Stimulated activated CD4-positive, alpha-beta T cell treated with anti-CD3 and anti-CD28 coated beads, Interleukin-4, amount 100 ng/mL, for 24 hours (primary cell): Measurements from ENCODE around the gene KCTD15.
"Not testable (repeated sequence)": the region's sequence is repeated elsewhere in the genome, so short reads cannot be mapped to it uniquely, and the experiment has no call there.

Source experiments
- DNase-seq: peaks from one replicate; pipeline ENCODE4 v3.0.0-alpha.2; 2020

KCTD15 gene

DNA sequence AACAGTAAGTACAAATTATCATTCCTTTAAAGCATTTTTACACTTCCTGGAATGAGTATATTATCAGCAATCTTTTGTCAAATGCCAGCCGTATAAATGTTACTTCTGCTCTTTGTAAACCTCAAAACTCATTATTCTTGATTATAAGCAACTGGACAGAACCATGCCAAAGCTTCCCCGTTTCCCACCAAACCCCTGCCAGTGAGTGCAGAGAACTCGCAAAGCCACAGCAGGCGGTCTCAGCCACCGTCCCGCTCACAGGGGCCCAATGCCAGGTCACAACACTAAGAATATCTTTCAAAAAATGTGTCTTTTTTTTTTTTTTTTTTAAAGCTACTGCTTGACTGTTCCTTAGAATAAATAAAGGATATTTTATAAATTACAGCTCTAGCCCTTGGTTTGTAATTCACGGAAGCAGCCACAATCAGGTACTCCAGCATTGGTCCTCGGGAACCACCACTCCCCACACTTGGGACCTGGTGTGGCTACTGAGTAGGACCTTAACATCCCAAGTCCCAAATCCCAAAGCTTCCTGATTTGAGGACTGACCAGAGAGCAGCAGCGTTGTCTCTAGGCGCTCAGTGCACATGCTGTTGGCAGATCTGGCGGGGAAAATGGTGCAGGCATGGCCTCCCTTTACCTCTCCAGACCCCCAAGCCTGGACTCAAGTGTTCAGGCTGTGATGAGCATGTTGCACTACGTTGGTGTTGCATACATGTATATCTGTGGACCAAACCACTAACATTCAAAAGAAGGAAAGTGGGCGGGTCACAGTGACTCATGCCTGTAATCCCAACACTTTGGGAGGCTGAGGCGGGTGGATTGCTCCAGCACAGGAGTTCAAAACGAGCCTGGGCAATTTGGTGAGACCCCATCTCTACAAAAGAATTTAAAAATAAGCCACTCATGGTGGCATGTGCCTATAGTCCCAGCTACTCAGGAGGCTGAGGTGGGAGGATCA is 19.0 kb downstream of the KCTD15 start:
- DNase-seq: no peak

DNA sequence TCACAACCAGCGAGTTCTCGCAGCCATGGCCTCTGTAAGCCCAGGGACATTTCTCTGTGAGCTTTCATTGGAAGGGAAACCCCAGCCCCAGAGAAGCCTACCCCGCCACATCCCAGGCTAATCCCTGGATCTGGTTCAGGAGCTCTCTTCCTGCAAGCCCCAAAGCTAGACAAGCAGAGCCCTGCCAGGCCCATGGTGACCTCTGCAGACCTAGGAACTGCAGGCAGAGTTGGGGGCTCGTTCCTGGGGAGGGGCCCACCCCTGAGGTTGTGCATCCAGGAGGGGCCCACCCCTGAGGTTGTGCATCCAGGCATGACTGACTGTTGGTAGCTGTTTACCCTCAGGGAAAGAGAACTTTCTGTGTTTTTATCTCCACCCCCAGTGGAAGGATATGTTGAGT is 21.7 kb downstream of the KCTD15 start:
- no peak for DNase-seq

DNA sequence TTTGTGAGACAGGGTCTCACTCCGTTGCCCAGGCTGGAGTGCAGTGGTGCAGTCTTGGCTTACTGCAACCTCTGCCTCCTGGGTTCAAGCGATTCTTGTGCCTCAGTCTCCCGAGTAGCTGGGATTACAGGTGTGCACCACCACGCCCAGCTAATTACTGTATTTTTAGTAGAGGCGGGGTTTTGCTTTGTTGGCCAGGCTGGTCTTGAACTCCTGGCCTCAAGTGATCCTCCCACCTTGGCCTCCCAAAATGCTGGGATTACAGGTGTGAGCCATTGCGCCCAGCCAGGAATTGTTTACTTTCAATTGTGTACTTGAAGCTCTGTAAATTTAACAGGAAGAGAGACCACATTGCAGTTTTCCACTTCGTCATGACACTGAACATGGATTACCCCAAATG is 22.4 kb downstream of the KCTD15 start:
- not testable (repeated sequence) for DNase-seq

DNA sequence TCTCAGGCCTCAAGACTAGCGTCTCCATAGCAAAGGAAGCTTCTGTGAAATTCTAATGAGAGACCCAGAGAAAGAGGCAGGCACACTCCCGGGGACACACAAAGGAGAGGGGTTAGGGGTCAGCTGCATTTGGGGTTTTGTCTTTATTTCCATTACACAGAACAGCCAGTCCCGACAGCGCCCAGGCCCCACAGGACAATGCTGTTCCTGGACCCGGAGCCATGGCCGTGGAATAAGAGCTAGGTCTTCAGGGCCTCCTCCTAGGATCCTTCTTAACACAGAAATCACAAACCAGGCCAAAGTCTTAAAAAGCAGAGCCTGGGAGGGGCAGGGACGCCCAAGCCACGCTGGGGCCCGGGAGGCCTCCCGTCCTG is 22.8 kb downstream of the KCTD15 start:
- DNase-seq: no peak

DNA sequence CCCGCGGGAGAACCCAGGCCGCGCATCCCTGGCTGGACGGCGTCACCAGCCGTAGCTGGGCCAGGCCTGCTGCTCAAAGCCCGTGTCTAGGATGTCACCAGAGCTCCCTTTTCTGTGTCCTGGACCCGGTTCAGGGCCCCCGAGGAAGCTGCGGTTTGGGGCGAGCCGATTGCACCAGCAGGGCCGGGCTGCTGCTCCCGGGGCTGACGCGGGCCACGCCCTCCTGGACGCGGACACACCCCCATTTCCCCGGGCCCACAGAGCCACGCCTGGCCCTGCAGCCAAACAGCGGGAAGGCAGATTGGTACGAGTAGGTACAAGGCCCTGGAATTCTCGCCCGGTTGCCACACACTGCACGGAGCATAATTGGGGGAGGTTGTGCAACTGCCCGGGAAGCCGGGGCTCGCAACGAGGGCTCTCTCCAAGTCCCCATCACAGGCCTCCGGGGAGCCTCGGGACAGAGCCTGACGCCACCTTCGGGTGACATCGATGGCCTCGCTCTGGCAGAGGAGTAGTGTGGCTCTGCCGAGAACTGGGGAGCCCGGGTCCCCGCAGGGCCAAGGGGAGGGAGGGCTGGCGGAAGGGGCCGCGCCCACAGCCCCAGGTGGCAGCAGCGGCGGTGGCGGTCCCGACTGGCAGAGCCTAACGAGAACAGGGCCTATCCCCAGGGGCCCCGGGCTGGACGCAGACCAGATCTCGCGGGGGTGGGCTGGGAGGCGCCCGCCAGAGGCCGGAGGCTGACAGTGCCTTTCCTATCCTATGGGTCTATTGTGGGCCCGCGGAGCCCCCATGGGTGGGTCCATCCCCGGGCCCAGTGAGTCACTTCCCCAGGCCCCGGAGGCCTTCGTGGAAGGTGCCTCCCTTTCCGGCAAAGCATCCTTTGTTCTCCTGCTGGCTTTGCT is 23.5 kb downstream of the KCTD15 start:
- DNase-seq: peak; percentile 62

DNA sequence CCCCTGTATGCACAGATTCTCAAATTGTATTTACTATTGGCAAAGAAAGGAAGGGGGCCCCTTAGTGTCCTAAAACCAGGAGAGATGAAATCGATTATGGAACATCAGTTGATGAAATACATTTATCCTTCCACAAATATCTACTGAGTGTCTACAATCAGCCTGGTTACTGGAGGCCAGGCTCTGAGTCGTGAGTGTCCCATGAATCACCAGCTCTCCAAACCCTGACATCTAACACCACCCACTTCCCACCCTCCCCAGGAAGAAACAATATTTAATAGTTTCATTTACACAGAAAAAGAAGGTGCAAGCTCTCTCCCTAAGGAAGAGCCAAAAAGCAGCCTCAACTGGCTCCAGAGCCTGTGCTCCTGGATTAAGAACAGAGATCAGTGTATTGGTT is 25.2 kb downstream of the KCTD15 start:
- no peak for DNase-seq

DNA sequence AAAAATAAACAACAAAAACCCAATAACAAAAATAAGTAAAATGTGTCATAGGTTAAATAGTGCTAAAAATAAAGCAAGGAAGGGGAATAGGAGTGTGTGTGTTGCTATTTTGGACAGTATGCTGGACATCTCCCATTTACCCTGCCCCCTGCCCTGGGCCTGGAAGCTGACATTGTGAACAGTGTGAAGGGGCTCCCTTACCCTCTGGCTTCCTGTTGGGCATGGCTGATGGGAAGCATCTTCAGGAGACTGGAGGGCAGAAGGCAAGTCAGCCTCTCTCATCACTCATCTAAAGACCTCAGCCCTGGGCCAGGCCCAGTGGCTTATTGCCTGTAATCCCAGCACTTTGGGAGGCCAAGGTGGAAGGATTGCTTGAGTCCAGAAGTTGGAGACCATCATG is 26.7 kb downstream of the KCTD15 start:
- no peak for DNase-seq

DNA sequence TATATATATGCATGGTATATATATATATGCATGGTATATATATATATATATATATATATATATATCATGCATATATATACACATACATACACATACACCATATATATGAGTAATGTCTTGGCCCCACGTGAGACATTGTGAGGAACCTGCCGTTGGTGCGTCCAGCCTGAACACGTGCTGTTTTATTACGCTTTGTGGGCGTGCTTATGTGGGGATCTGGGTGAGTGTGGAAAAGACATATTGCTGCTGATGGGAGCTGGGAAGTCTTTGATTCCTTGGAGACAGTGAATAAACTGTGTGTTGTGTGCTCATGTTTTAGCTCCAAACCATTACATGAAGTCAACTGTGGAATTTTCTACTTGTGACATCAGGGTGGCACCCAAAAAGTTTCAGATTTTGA is 28.9 kb downstream of the KCTD15 start:
- DNase-seq: no peak

DNA sequence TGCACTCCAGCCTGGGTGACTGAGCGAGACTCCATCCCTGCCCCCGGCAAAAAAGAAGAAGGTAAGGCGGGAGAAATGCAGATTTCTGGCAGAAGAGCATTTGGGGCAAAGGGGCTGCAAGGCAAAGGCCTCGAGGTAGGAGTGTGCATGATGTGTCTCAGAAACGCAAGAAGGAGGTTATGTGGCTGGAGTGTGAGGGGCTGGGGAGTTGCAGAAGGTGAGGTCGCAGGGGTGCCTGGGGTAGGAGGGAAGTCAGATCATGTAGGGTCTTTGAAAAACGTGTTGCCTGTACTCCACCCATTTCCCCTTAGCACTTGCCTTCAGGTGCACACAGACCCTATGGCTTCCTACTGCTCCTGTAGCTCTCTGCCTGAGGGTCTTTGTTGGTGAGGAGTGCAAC is 29.9 kb downstream of the KCTD15 start:
- no peak for DNase-seq

DNA sequence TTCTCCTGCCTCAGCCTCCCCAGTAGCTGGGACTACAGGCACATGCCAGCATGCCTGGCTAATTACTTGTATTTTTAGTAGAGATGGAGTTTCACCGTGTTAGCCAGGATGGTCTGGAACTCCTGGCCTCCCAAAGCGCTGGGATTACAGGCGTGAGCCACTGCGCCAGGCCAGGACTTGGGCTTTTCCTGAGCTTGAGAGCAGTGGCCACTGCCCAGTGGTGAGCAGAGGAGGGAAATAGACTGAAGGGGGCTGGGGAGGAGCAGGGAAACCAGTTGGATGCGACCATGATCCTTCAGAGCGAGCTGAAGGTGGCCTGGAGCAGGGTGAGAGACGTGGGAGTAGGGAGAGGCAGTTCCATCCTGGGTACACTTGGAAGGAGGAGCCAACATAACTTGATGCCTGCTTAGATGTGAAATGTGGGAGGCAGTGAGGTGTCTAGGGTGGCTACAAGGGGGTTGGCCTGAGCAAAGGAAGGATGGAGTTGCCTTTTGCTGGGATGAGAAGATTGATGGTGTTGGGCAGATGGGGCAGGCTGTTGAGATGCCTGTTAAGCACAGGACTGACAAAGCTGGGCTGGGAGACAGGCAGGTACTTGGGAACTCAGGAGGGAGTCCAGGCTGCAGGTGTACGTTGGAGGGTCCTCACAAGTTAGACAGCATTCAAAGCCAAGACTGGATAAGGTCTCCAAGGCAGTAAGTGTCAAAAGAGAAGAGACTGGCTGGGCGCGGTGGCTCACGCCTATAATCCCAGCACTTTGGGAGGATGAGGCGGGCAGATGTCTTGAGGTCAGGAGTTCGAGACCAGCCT is 31.8 kb downstream of the KCTD15 start:
- DNase-seq: no peak

DNA sequence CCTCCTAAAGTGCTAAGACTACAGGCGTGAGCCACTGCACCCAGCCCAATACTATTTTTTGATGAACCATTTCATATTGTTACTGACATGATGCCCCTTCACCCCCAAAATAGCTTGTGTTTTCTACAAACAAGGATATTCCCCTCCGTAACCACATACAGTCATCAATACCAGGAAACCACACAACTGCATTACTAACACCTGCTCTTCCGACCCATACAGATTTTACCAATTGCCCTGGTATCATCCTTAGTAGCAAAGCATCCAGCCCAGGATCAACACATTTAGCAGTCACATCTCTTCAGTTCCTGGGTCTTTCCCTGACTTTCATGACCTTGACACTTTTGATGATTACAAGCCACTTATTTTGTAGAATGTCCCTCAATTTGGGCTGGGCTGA is 33.6 kb downstream of the KCTD15 start:
- no peak for DNase-seq

DNA sequence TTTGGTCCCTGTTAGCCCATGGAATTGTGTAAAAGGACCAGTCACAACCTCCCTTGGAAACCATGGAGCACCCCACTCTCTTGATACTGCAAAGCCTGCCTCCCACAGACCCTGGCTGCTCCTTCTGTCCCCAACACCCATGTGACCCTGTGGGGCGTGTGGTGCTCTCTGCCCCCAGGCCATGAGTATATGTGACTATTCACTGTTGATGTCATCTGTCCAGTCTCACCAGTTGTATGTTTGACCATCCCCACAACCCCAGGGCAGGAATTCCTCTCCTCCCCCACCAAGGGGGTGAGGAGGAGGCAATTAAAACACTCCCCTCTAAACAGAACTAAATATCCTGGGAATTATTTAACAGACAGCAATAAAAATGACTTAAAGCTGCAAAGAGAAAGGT is 35.2 kb downstream of the KCTD15 start:
- no peak for DNase-seq

DNA sequence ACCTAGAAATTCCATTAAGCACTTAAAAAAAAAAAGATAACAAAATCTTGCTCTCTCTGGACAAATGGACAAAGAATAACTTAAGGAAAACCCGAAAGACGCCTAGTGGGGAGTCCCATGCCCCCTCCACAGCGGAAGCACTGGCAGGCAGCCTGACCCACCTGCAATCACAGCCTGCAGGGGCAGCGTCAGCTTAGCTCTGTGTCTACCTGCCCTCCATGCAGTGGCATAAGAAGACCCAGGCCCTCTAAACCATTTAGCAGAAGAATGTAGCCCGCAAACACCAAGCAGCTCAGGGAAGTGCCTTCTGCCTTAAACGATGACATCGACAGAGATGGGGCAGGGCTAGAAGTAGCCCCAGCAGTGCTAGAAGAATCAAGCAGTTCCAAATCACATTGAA is 36.0 kb downstream of the KCTD15 start:
- DNase-seq: no peak

DNA sequence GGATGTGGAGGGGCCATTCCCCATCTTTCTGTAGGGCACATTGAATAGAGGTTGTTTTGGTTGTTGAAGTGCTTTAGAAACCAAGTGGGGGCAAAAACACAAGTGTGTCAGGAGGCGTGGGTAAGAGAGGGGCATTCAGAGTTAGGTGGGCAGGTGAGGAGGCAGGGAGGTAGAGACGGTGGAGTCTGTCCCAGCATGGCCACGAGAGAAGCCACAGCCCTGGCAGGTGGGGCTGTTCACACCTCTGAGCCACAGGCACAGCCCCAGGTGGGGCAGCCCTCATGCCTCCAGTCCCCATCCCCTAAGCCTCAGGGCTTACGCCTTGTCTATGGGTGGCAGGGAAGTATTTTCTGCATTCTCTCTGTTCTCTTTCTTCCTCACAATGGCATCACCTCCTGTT is 43.7 kb downstream of the KCTD15 start:
- no peak for DNase-seq

DNA sequence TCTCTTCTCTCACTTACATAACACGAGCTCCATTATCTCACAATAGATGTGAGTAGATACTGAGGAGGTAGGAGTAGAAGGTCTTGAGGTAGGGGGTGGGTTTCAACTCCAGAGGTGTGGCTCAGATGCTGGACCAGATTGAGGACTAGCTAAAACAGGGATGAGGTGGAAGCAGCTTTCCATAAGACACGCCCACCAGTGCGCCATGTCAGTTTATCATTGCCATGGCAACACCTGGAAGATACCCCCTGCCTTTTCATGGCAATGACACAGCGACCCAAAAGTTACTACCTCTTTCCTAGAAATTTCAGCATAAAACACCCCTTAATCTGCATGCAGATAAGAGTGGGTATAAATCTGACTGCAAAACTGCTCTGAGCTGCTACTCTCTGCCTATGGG is 44.1 kb downstream of the KCTD15 start:
- DNase-seq: no peak

DNA sequence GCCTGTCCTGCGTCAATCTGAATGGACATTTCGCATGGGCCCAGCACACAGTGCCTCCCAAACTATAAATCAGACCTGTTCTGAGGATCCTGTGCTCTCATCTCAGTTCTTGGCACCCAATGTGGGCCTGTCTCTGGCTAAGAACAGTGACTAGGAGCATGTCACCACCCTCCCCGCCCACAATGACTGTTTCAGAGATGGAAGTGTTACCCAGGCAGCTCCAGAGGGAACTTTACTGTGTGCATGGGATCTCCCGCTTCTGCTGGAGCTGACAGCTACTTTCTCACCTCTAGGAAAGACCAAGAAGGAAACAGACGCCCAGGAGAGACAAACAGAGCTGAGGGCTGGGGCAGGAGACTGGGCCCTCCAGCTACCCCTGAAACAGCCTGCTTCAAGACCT is 45.0 kb downstream of the KCTD15 start:
- no peak for DNase-seq

DNA sequence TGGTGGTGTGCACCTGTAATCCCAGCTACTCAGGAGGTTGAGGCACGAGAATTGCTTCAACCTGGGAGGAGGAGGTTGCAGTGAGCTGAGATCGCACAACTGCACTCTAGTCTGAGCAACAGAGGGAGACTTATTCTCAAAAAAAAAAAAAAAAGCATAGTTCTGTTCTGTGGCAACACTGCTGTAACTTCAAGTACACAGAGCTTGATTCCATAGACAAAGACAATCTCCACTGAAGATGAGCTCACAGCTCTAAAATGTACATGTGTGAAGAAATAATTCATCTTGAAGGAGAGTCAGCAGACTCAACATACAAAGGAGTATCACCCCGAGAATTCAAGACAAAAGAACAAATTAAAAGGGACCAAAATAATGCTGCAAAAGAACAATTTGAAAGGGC is 47.8 kb downstream of the KCTD15 start:
- DNase-seq: no peak

DNA sequence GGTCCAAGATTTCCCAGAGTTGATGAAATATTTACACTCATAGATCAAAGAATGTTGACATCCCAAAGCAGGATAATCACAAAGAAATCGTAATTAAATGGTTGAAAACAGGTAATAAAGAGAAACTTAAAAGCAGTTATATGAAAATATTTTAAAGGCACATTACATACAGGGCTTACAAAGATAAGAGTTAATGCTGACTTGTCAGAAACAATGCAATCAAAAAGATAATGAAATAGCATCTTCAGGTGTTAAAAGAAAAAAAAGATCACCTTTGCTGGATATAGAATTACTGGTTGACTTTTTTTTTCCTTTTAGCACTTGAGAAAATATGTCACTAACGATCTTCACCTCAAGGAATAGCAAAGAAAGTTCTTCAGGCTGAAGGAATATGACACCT is 48.8 kb downstream of the KCTD15 start:
- no peak for DNase-seq

DNA sequence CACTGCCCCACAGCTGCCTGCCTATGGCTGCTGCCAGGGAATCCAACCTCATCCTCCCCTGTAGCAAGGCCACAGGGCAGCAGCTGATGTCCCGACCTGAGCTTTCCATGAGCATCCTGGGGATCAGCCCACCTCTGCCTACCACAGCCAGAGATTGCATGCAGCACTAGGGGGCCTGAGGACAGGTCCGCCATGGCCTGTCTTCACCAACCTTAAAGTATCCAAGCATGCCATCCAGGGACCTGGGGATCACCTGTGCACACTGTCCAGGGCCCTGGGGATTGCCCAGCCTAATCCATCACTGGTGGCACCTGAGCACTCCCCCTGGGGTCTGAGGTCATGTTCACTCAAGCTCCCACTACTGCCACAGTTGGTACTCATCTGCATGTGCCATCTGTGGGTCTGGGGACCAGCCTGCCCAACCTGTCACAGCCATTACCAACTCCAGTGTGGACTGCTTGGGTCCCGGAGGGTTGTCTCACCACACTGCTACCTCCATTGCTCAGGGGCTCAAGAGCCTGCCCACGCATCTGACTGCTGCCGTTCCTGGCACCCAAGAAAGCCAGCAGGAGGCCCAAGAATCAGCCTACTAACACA is 53.0 kb downstream of the KCTD15 start:
- DNase-seq: no peak

DNA sequence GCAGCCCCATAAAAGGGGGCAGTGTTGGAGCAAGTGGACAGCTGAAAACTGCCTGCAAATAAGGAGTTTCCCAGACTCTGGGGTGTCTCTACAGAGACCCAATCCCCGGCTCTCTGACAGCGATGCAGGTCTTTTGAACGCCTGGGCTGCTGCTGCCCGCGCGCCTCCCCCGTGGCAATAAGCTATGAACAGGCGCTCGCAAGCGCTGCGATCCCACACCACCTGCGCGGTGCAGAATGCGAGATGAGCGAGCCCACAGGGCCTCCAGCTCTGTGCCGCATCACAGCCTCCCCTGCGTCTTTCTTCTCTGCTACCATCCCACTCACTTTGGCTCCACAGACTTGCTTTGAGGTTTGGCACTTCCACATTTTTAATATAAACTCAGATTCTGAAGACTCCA is 62.3 kb downstream of the KCTD15 start:
- DNase-seq: no peak

DNA sequence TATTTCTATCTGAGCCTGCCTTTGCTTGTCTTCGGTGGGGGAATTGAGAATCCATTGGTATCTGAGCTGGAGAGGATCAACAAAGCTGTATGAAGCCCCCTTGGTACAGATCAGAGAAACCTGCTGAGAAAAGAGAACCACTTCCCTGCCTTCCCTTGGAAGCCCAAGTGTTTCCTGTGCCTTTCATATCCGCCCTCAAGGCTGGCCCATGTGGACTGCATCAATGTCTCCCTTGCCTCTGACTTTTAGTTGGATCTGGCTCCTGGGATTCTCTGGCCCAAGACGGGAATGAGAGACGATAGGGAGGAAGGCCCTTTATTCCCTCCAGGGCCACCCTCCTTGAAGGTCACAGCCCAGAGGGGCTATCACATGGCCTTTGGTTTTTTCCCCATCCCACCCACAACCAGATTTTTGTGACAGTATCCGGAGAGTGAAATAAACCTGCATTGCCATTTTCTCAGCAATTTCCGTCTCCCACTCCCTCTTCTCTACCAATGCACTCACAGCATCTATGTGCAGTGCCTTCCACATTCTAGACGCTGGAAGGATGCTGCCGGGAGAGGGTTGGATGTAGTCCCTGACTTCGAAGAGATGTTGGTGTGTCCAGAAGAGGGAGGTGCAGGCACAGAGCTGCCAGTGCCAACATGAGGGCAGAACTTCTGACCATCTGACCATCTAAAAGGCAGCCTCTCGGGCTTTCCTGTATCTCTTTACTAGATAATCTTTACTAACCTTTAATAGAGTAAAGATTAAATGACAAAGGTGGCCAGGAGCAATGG is 63.8 kb downstream of the KCTD15 start:
- no peak for DNase-seq

DNA sequence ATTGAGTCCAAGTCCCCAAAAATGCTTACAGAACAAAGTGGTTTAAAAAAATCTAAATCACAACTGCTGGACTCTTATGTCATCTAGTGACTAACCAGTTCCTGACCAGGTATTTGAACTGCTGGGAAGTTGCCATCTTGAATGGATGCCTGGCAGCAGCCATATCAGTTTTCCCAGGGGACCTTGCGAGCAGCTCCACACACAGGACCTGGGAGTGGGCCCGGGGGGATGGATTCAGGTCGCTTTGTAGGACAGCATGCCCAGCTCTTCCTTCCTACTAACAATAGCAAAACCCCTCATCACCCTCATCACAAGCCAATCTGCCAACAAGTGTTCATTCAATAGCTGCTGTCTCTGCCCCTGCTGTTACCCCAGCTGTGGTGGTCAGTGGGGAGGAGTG is 65.3 kb downstream of the KCTD15 start:
- DNase-seq: no peak
